ENCODE data around the gene TNFAIP2. TPM values are rescaled to one million over a fixed set of nuclear protein-coding genes. Genes with fewer than 3 reads are reported as not detected.

TNFAIP2 gene
- total RNA-seq, 1 donor from 2014 or later: 82.7 TPM

DNA sequence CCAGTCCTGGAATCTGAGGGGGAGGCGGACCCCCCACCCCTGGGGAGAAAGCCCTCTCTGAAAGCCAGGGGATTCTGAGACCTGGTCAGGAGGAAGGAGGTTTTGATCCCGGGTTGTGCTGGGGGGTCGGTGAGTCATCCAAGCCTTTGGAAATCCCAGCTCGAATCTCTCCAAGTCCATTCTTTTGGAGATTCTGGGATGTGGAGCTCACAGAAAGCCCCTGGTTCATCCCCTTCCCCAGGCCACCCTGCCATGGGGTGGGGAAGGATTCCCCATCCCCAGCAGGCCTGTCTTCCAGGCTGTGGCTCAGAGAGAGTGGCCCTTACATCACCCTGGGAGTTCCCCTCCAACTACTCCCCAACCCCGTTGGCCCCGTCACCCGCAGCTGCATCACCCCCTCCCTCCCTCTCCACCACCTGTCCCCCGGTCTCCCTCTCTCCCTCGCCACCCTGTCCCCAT lies 14.5 kb upstream of the TNFAIP2 start:
- Histone ChIP-seq H3K4me3 (no peak overlapping the region), H3K27ac (peak overlapping the region; percentile 56), H3K27me3 (peaks cover 13% of the 10 kb centered on the region), H3K4me1 (peaks cover 53% of the 10 kb centered on the region), H3K9me3 (no peaks in the 10 kb centered on the region), H3K36me3 (no peaks in the 10 kb centered on the region)
- no peak for DNase-seq (ENCODE audit: extremely low spot score in 2 of 2)
- no peak for TF ChIP-seq POLR2AphosphoS5 (IDR thresholded peaks at IDR 0.05; ENCODE audit: insufficient read depth in 1 of 2, low read depth in 1 of 2)
- intact Hi-C loops (cut with DNase I): loop anchor here (5.0 kb wide), 1 partner anchor 184 kb away; no protein-coding TSS in a partner anchor

DNA sequence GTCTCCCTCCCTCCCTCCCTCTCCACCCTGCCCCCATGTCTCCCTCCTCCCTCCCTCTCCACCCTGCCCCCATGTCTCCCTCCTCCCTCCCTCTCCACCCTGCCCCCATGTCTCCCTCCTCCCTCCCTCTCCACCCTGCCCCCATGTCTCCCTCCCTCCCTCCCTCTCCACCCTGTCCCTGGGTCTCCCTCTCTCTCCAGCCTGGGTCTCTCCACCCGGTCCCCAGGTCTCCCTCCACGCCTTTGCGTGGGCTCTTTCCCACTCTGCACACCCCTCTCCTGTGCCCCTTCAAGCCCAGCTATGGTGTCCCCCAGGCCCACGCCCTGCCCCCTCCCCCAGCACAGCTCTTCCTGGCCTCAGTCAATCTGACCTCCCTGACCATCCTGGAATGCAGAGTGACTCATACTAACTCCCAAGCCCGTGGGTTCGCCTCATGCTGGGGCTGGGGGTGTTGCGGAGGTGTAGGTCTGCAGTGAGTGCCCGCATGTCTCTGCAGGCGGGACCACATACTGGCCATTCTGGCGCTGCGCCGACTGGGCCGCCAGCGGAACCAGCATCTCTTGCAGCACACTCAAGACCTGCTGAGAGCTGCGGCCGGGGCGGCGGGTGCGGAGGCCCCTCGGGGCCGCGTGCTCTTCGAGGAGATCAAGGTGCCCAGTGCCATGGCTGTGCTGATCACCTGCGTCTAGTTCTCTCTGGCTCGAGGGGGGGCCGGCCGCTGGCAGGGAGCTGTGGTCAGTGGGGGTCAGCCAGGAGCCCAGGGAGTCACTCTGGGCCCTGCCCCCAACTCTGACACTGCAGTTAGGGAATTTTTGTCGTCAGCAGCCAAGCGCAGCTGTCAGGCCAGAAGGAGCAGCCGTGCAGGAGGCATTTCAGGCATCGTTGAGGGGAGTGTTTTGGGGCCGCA lies 13.5 kb upstream of the TNFAIP2 start:
- Histone ChIP-seq H3K9me3 (no peaks in the 10 kb centered on the region), H3K4me1 (peaks cover 53% of the 10 kb centered on the region), H3K4me3 (peak overlapping the region in 1 of 2 donors; percentile 16), H3K36me3 (no peaks in the 10 kb centered on the region), H3K27me3 (peaks cover 3% of the 10 kb centered on the region), H3K27ac (peak overlapping the region; percentile 66)
- peak in 1 of 2 donors; percentile 64 for TF ChIP-seq POLR2AphosphoS5 (IDR thresholded peaks at IDR 0.05; ENCODE audit: insufficient read depth in 1 of 2, low read depth in 1 of 2)
- TF ChIP-seq POLR2A (IDR thresholded peaks at IDR 0.05): no peak
- DNase-seq (ENCODE audit: extremely low spot score in 2 of 2): no peak
- intact Hi-C loops (cut with DNase I): loop anchor here (5.0 kb wide), 1 partner anchor 183 kb away; no protein-coding TSS in a partner anchor

DNA sequence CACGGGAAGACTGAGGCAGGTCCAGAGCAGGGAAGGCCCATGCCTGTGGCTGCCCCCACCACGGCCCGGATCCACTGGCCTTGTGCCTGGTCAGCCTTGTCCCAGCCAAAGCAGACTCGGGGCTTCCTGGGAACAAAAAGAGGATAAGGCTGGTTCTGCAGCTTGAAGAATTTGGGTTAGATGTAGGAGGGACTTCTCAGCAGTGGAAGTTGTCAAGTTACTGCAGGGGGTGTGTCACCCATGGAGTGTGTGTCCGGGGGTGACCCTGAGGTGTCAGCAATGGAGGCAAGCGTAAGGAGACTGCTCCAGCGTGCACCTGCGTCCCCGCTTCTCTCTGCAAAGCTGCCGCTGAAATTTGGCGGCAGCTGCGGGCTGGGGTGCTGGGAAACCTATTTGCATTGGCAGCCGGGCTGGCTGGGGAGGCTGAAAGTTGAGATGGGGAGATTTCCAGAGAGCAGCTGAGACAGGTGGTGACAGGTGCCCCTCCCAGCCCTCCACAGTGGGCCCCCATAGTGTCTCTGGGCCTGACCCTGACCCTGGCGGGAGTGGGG lies 12.5 kb upstream of the TNFAIP2 start:
- DNase-seq (ENCODE audit: extremely low spot score in 2 of 2): no peak
- H3K27me3 ChIP-seq: no peaks in the 10 kb centered on the region
- H3K9me3 ChIP-seq: no peaks in the 10 kb centered on the region
- no peak overlapping the region for H3K4me3 ChIP-seq
- TF ChIP-seq POLR2AphosphoS5 (IDR thresholded peaks at IDR 0.05; ENCODE audit: insufficient read depth in 1 of 2, low read depth in 1 of 2) (no peak), POLR2A (IDR thresholded peaks at IDR 0.05) (no peak), CTCF (IDR thresholded peaks at IDR 0.05) (no peak)
- H3K27ac ChIP-seq: peak overlapping the region; percentile 66
- intact Hi-C loops (cut with DNase I): no loop called here
- peaks cover 54% of the 10 kb centered on the region for H3K4me1 ChIP-seq
- no peaks in the 10 kb centered on the region for H3K36me3 ChIP-seq

- no peak overlapping the region for H3K4me3 ChIP-seq
- H3K4me1 ChIP-seq: peaks cover 56% of the 10 kb centered on the region
- no peaks in the 10 kb centered on the region for H3K9me3 ChIP-seq
- H3K27ac ChIP-seq: peak overlapping the region; percentile 66
- TF ChIP-seq CTCF (IDR thresholded peaks at IDR 0.05): no peak
- TF ChIP-seq POLR2A (IDR thresholded peaks at IDR 0.05): no peak
- no peaks in the 10 kb centered on the region for H3K27me3 ChIP-seq
- DNase-seq (ENCODE audit: extremely low spot score in 2 of 2): no peak
- H3K36me3 ChIP-seq: no peaks in the 10 kb centered on the region
- intact Hi-C loops (cut with DNase I): no loop called here
These were observed 11.9 kb upstream of the TNFAIP2 start for GRCh38 chr14:103111232-103111868.

DNA sequence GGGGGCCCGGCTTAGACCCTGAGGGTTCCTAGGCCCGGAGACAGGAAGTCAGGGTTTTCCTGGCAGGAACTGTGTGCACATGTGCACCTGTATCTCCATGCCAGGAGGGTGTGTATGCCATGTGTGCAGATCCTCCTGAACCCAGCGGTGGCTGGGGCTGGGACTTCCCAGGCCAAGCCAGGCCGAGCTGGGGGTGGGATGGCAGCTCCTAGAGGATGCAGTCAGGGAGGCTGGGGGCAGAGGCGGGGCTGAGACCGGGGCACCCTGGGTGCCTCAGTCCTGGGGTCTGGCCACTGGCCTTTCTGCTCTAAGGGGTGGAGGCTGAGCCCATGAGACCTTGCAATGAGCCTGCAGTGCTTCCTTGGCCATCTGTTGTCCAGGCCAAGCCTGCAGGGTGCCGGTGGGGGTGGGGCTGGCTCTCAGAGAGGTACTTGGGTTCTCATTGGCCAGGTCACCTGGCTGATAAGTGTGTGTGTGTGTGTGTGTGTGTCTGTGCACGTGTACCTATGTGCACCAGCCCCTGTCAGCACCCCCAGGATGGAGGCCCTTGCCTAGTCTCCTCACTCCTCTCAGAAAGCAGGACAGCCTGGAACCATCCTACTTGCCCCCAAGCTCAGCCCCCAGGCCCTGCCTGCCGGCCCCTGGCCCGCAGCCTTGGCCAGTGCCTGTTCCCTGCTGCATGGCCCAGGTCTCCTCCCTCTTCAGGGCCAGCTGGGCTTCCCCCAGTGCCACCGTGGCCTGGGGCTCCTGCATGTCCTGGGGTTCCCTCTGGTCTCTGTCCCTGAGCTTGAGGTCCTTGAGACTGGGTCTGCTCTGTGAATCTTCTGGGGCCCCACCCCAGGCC lies 10.6 kb upstream of the TNFAIP2 start:
- intact Hi-C loops (cut with DNase I): no loop called here
- Histone ChIP-seq H3K27me3 (no peaks in the 10 kb centered on the region), H3K4me3 (no peak overlapping the region), H3K4me1 (peaks cover 56% of the 10 kb centered on the region), H3K9me3 (no peaks in the 10 kb centered on the region), H3K27ac (peak overlapping the region; percentile 66), H3K36me3 (no peaks in the 10 kb centered on the region)
- no peak for DNase-seq (ENCODE audit: extremely low spot score in 2 of 2)
- no peak for TF ChIP-seq POLR2AphosphoS5 (IDR thresholded peaks at IDR 0.05; ENCODE audit: insufficient read depth in 1 of 2, low read depth in 1 of 2)
- TF ChIP-seq CTCF (IDR thresholded peaks at IDR 0.05): no peak
- no peak for TF ChIP-seq POLR2A (IDR thresholded peaks at IDR 0.05)
